Esophagus squamous epithelium (tissue), 4 donors: ENCODE data around the gene P3H2.

Experiments
- POLR2A ChIP-seq, 4 donors: fragments of 450-650 bp; IDR thresholded peaks; one replicate each; pipeline ENCODE4 v1.6.1; 2017; ENCODE audit warnings: antibody characterized with exemption in 4 of 4, mild to moderate bottlenecking in 4 of 4, moderate library complexity in 3 of 4
- TF ChIP-seq, protein P1 (sequence below), 6 experiments: fragments of 450-650 bp in 4 of 6; fragments of 200-600 bp in 2 of 6; sonication (generic) in 2 of 6; IDR thresholded peaks; one replicate each; pipeline ENCODE4 v1.5.1; 2016 to 2019; ENCODE audit warnings: antibody characterized with exemption in 6 of 6, mild to moderate bottlenecking in 4 of 6, moderate library complexity in 4 of 6

DNA sequence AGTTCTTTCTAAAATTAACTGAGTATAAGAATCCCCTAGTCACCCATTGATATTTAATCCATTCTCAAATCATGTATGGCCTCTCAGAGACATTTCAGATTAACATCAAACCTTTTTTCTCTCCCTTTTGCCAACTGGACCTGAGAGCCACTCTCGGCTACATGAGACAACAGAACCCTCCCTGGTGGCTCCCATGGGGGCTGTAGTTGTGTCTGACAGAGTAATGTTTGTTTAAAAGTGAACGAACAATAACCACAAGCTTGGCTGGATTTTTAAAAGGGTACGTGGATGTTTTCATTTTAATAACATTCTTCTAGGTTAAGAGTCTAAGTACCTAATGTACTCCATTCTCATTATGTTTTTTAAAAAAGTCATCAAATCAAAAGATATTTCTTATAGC lies 37.1 kb downstream of the P3H2 start:
- TF ChIP-seq, protein P1, sequence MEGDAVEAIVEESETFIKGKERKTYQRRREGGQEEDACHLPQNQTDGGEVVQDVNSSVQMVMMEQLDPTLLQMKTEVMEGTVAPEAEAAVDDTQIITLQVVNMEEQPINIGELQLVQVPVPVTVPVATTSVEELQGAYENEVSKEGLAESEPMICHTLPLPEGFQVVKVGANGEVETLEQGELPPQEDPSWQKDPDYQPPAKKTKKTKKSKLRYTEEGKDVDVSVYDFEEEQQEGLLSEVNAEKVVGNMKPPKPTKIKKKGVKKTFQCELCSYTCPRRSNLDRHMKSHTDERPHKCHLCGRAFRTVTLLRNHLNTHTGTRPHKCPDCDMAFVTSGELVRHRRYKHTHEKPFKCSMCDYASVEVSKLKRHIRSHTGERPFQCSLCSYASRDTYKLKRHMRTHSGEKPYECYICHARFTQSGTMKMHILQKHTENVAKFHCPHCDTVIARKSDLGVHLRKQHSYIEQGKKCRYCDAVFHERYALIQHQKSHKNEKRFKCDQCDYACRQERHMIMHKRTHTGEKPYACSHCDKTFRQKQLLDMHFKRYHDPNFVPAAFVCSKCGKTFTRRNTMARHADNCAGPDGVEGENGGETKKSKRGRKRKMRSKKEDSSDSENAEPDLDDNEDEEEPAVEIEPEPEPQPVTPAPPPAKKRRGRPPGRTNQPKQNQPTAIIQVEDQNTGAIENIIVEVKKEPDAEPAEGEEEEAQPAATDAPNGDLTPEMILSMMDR (IDR thresholded peaks at IDR 0.05), result no peak
- TF ChIP-seq POLR2A (IDR thresholded peaks at IDR 0.05), result no peak
